ENCODE data around the gene ACO1. TPM values are rescaled to one million over a fixed set of nuclear protein-coding genes. Genes with fewer than 3 reads are reported as not detected.

The ACO1 gene
- polyA plus RNA-seq, 1 donor: 24.0 TPM

DNA sequence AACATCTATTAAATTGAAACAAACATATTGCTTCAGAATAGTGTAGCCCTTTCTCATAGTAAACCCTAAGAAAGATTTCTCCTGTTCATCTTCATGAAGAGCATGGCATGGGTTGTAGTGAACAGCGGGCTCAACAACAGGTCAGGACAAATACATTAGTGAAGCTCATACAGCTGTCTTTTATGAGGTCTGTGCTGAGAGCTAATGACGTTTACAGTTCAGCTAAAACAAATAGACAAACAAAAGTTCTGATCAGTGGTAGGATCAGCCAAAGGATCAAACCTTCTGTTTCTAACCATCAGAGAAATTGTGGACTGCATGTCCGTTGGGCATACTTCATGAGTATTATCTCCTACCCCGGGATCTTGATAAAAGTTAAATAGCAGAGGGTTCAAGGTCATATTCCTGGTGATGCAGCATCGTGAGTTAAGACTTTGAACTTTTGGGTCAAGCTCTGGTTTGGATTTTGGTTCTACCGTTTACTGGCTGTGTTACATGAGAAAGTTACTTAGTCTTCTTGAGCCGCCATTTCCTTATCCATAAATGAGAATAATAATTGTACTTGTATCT is 37.9 kb downstream of the ACO1 start:
- no peak for DNase-seq

DNA sequence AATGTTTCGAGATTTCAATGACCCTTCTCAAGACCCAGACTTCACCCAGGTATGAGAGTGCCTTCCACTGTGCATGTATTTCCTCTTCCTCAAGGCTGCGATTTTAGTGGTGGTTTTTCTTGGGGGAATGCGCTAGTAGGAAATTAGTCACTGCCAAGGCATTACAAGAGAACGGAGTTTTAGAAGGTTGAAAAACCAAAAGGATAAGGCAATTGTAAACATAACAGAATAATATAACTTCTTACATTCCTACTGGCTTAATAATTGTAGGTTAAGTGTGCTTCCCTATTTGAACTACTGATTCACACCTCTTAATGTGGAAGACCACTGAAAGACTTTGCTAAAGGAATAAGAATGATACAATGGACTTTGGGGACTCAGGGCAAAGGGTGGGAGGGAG is 38.9 kb downstream of the ACO1 start:
- no peak for DNase-seq

DNA sequence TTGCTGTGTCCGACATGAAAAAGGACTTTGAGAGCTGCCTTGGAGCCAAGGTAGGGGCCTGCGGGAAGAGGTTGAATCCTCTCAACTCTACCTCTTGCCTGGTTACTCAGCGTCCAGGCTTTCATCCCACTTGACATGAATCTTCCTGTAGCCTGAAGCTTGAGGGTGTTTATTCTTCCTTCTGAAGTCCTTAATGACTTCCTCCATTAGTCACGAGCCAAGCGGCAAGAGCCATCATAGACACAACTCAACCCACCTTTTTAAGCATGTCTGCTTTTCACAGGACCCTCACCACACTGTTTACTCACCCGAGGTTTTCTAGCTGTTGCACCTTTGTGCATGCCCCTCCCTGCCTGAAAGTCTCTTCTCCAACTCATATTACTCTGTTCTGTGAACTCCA is 40.2 kb downstream of the ACO1 start:
- no peak for DNase-seq

DNA sequence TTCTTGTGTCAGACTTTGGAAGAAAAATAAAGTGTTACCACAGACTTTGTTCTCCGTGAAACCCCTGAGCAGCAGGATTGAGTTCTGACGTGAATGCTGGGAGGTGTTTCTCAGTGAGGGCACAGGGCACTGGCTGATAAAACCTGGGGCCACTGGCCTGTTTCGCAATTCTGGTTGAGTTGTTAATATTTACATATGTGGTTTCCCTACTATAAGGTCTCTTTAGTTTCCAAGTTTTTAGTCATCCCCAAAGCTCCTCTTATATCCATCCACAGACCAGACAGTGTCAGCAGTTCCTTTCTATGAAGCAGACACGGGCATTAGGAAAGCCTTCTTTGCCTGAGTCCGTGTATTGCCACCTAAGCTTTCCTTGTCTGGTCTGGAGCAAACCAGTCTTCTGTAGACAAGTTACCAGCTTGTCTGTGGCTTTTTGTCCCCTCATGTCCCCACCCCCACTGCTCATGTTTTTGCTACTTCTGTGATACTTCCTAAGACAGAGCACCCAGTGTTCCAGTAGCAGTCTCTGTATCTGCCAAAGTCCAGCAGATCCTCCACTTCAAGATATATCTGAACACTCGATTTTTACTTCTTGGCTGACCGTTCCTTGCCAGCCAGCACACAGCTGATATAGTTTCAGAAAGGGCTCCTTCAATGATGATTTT is 42.0 kb downstream of the ACO1 start:
- DNase-seq: no peak

DNA sequence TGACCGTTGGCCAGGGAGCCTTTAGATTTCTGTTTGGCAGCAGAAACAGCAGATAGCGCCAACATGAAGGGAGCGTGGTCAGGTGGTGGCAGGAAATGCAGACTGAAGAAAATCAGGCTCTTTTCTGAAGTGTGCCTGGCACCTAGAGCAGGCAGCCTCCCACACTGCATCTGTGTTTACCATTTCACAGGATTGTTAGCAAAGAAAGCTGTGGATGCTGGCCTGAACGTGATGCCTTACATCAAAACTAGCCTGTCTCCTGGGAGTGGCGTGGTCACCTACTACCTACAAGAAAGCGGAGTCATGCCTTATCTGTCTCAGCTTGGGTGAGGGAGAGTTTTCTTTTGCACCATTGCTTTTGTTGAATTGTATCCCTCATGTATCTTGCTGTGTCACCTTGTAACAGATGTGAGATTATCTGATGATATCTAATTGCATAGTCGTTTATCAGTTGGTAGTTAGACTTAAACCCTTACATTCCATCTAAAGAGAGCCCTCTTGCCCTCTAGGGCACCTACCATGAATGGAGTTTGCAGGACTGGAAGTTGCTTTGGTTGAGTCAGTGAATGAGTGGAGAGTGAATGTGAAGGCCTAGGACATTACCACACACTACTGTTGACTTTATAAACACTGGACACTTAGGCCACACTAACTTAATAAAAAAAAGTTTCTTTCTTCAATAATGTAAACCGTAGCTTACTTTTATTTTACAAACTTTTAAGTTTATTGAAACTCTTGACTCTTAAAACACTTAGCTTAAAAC is 42.8 kb downstream of the ACO1 start:
- DNase-seq: no peak

DNA sequence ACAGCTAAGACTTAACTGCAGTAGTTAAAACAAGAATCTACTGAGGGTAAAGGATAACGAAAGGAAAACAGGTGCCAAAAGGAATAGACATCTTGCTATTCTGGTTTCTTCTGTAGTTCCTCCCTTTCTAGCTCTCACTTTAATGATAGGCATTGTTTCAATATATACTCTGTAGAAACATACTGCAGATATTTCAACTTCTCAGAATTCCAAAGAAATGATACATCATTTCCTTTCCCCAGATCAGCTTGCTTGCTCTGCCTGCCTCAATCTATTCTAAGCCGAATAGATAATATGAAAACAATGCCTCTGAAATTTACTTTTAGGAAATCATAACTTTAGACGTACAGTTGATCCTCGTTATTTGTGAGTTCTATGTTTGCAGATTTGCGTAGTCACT is 46.3 kb downstream of the ACO1 start:
- DNase-seq: no peak

DNA sequence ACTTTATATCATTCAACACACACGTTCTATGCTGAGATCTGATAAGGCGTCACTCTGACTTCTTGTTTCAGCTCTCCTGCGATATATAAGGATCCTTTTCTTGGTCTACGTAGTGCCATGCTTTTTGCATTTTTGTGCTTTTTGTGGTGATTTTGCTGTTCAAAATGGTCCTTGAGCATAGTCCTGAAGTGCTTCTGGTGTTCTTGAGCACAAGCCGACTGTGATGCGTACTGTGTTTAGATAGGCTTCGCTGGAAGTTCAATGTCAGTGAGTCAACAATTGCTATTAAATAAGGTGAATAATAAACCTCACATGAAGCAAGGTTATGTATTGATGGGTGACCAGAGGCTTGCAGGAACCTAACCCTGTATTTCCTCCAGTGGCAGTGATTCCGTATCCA is 46.8 kb downstream of the ACO1 start:
- DNase-seq: no peak

DNA sequence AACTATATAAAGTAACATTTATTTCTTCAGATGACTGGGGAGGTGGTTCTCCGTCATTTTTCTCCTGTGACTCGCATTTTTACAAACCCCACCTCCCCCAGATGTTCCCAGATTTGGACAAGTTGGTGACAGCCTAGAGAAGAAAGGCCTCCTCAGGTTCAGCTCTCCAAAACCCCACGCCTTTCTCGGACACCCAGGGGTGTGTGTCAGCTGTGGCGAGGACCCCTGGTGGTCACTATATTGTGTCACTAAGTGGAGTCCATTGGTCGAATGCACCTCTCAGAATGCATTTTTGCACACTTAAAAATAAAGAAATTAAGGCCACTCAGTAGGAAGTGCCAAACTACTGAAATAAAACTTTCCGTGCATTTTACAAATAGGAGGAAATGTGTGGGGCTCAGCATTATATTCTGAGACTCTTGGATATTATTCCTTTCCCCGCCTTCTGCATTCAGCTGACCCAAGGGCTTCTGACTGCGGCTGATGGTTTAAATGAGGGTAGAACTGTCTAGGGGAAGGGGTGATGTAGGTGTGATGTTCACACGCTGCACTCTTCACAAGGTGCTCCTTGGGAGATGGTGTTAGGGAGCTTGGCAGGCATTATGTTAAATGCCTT is 47.6 kb downstream of the ACO1 start:
- DNase-seq: peak; percentile 32

DNA sequence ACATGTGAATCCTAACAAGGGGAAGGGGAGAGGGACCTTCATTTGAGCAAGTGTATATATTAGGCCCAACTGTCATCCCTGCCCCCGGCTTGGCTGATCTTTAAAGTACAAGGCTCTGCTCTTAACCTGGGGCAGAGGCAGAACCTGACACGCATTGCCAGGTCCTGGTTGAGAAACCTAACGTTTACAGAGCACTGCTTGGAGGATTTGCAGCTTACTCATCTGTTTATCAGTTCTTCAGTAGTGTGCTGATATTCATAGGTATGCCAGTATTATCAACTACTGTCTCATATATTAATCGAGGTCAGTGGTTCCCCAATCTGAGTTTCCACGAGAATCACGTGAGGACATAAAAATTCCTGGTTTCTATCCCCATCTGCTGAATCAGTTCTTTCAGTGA is 50.4 kb downstream of the ACO1 start:
- no peak for DNase-seq

DNA sequence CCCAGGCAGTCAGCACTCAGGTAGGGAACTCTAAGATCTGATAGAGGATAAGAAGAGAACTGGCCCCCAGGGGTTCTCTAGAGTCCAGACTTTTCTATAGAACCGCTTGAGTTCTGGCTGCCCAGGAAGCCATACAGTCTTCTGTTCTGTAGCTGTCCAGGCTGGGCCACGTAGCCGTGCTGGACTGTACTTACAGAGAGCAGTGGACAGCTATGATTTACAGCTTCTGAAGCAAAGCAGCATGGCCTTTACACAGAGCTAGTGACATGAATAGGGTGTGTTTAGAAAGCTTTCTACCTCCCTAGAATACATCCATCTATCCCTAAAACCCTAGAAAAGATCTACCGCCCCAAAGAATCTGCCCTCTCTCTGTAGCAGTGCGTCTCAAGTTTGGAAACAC is 57.2 kb downstream of the ACO1 start:
- DNase-seq: no peak

DNA sequence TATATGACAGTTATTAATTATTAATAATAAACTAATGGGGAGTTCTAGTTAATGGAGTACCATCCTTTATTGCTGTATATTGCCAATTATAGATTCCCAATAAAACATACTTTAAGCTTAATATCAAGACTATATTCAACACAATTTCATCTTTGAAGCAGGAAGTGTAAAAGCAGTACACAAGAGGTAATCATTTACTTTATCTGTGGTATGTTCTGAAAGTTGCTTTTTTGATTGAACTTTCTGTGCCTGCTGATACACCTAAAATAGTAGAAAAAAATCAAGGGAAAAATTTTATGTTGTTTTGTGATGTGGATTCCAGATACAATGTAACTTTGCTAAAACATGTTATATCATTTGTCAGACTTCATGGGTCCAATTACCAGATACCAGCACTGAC is 58.0 kb downstream of the ACO1 start:
- no peak for DNase-seq

DNA sequence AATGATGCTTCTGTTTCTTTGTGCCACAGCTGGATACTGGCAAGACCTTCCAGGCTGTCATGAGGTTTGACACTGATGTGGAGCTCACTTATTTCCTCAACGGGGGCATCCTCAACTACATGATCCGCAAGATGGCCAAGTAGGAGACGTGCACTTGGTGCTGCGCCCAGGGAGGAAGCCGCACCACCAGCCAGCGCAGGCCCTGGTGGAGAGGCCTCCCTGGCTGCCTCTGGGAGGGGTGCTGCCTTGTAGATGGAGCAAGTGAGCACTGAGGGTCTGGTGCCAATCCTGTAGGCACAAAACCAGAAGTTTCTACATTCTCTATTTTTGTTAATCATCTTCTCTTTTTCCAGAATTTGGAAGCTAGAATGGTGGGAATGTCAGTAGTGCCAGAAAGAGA is 65.5 kb downstream of the ACO1 start:
- DNase-seq: no peak

DNA sequence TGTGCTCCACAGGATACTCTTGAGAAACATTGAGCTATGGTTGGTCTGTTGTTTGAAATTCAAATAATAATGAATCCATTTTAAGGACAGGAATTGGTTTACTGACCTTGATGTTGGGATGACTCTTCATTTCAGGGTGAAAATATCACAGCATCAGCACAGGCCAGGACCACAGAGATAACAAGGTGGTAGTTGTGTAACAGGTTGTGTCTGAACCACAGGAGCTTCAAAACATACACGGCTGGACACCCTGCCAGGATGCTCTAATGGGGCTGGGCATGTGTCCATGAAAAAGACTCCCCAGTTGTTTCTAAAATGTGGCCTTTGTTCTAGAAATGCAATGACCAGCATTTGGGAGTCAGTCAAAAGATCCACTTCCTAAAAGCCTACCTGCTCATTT is 69.8 kb downstream of the ACO1 start:
- DNase-seq: no peak

DNA sequence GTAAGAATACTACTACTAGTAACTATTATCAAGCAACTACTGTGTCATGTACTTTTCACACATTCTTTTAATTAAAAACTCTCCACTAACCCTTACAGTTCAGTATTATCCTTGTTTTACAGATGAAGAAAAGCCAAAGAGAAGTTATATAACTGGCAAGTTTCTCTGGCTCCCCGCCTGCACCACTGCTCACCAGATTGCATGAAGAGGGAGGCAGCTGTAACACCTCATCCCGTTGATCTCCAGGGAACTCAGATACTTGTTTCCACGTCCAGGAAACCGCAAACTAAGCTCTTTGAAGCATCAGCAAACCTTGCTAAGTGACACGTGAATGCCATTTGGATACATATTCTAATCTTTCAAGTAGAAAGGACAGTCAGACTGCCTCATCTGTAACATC is 71.3 kb downstream of the ACO1 start:
- DNase-seq: no peak

DNA sequence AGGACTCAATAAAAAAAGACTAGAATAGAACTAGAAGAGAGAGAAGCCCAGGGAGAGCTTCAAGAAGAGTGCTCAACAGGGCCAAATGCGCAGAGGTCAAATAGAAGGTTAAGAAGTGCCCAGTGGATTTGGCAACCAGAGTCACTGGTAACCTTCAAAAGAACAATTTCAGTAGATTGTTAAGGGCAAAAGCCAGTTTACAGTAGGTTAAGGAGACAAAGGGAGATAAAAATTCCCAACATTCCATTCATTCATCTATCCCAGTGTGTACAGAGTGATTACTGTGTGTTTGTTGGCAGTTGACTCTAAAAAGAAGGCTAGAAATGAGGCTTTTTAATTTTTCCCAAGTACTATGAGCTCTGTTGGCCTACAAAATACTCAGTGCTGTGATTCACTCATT is 72.1 kb downstream of the ACO1 start:
- DNase-seq: no peak

DNA sequence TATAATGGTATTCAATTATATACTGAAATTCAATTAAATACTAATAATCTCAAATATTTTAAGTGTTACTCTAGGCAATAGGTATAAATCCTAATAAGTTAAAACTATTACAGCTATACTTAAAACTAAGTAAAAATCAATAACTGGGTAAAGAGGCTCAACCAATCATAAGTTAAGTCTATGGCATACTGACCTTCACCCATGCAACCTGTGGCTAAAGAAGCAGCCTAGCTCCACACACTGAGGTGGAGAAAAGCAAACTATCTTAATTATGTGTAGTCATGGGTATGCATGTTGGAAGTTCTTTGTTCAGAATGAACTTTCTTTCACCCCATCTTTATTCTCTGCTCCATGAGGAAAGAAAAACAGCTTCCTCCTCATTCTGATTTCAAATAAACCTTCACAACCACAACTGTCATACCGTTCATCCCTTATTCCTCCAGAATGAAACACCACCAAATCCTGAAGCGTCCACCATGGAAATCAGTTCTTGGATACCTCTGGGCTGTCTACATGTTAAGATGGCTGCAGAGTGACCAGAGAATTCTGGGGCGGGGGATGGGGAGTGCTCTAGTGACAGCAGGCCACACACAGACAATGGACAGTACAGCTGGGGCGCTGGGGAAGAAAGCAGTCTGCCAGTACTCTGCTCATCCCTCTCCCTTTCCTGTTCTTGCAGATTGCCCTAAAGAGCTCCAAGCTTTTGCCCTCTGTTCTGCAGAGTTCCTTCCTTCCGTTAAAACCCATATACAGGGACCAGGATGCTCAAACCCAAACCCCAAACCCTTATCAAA is 79.3 kb downstream of the ACO1 start:
- DNase-seq: no peak

DNA sequence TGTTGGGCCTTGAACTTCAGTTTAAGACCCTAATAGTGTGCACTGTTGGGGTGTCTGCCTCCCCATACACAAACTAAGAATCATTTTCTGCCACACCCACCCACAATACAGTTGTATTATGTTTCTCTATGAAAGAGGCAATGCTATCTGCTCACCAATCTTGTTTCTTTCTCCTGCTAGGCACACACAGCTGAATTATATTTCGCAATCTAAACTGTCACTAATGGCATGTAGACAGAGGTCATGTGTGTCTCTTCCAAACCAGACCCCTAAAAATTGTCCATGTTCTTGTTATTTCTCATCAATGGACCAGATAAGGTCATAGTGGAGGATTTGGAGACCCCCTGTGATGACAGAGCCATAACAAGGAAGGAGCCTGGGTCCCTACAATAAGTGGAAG is 84.3 kb downstream of the ACO1 start:
- no peak for DNase-seq

DNA sequence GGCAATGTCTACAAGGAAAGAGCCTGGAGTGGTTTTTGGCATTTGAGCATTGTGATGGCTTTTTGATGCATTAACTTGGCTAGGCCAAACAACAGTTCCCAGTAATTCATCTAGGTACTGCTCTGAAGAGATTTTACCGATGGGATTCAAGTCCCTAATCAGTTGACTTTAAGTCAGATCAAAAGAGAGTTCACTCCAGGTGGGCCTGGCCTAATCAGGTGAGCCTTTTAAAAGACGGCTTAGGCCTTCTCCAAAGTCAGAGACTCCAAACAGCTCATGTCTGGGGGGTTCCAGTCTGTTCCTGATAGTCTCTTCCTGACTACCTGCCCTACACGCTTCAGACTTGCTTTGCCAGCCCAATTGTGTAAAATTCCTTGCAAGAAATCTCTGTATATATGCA is 87.9 kb downstream of the ACO1 start:
- DNase-seq: no peak

DNA sequence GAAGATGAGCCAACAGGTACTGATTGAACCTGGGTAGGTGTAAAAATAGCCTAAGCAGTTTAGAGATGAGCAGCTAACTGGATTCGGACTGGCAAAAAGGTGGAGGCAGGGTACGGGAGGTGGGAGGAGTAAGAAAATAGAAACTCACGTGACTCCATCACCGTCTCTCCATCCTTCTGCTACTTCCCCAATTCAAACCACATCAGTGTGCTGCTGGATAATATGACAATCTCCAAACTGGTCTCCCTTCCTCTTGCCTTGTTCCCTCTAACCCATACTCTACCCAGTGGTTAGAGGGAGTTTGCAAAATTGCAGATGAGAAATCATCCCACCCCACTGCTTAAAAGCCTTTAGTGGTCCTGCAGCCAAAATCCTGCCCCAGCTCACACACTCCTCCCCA is 98.9 kb downstream of the ACO1 start:
- no peak for DNase-seq

DNA sequence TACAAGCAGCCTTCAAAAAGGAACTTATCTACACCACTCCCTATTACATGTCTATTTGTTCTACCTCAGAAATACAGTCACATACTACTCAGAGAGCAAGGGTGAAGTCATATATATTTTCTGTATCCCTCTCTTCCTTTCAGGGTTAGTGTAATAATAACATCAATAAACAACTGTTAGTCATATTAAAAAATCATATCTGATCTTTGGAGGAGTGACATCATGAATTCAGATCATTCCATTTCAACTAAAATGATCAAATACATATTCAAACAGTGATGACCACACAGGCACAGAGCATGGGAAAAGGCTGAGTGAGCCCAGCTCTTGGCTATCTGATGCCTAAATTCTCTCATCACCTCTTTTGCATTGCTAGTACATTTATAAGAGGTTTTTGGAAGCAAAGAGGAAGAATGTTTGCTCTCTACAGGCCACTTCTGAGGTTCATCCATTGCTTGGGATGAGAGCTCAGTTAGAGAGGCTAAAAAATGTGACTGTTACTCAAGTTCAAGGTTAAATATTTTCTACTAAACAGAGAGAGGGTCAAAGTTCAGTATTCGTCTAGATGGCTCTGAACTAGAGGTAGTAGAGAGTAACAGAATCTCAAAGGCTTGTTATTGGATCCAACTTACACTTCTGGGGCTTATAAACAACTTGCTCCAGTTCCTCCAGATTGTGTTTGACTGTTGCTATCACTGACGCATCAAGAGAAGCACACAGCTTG is 102.6 kb downstream of the ACO1 start:
- DNase-seq: no peak

DNA sequence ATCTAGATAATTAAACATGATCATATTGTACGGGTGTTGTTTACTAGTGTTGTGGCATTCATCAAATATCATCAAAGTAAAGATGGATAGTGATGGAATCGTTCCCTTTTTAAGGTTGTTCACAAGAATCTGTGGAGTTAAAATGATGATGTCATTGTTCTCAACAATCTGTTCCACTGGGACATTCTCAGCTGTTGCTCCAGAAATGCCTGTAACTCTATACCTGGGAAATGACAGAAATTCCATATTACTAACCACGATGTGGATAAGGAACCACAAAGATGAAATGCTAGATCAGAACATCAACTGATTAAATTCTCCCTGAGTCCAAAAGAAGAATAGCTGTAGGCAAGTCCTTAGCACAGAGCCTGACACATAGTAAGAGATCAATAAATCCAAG is 103.5 kb downstream of the ACO1 start:
- DNase-seq: no peak

DNA sequence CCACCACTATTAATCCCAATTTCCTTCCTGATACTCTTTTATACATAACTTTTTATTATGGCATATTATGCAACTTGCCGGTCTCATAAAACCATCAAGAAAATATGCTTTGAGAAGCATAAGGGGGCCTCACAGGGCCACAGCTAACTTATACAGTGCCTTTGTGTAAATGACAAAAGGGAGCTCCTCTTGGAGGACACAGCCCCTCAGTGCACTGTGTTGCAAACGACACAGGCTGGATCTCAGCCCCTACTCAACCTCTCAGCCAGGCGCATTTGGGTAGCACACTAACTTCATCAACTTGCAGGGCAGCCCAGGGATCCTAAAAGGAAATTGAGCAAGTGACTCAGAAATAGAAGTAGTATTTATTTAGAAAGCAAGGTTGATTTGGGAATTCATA is 106.2 kb downstream of the ACO1 start:
- DNase-seq: no peak
